NOMO-1 (cell line): ENCODE measurements around the gene MARCHF5.
"Not testable (repeated sequence)": the region's sequence is repeated elsewhere in the genome, so short reads cannot be mapped to it uniquely, and the experiment has no call there.

Experiments used
- DNase-seq, 2 experiments: peaks; one replicate each; lab custom pipeline; 2025; ENCODE audit not compliant: unreplicated experiment in 2 of 2; lab: John Stamatoyannopoulos, UW

The MARCHF5 gene

DNA sequence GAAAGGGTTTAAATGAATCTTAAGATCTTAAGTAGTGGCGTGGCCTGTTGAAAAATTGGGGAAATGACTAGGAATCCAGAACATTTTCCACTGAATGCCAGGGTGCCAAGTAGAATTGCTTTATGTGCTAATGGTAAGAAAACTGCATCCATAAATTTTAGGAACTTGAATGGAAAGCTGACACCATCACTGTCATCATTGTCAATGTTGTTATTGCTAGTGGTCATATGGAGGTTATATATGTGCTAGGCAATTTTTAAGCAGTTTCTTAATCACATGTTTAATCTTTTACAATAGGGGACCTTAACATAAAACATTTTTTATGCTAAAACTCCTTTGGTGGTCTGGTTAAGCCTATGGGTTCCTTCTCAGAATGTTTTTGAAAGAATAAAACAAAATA, 13.1 kb downstream of the MARCHF5 start:
- DNase-seq, result no peak

DNA sequence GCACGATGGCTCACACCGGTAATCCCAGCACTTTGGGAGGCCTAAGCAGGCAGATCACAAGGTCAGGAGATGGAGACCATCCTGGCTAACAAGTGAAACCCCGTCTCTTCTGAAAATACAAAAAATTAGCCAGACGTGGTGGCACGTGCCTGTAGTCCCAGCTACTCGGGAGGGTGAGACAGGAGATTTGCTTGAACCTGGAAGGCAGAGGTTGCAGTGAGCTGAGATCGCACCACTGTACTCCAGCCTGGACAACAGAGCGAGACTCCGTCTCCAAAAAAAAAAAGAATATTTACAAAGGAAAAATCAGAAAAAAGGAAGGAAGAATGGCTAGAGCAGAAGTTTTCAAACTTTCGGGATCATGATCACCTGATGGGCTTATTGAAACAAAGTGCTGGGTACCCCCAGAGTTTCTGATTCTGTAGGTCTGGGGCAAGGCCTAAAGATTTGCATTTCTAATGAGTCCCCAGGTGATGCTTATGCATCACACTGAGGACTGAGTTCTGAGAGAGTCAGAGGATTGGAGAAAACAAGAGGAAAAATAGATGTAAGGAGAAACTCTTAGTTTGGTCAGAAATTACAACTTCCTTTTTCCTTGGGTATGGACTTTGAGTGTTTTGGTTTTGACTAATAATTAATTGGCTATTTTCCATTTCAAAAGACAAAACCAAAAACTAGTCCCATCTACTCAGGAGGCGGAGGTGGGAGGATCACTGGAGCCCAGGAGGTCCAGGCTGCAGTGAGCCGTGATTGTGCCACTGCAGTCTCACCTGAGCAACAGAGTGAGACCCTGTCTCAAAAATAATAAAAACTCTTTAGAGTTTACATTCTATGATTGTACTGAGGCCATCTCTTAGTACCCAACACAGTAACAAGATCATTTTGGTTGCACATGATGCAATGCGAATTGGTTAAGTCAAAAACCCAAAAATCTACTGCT, 14.4 kb downstream of the MARCHF5 start:
- no peak for DNase-seq

DNA sequence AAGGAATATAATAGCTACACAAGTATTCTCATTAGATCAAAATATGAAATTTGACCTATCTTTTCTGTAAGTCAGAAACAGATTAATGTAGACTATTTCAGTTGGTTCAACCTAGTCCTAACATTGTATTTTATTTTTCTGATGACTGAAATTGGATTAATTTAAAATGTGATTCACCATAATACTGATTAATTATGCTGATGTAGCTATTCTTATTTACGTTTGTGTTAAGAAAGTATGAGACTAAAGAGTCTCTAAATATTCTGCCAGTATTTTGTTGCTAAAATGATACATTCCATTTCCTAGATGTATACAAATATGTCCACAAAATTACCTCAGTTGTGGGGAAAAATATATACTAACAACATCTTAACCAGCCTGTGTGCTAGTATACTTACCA, 18.3 kb downstream of the MARCHF5 start:
- DNase-seq, result no peak

DNA sequence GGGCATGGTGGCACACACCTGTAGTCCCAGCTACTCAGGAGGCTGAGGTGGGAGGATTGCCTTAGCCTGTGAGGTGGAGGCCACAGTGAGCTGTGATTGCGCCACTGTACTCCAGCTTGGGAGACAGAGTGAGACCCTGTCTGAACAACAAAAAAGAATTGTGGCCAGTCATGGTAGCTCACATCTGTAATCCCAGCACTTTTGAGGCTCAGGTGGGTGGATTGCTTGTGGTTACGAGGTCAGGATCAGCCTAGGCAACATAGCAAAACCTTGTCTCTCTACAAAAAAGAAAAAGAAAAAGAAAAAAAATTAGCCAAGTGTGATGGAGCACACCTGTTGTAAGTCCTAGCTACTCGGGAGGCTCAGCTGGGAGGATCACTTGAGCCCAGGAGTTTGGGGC, 22.8 kb downstream of the MARCHF5 start:
- no peak for DNase-seq

DNA sequence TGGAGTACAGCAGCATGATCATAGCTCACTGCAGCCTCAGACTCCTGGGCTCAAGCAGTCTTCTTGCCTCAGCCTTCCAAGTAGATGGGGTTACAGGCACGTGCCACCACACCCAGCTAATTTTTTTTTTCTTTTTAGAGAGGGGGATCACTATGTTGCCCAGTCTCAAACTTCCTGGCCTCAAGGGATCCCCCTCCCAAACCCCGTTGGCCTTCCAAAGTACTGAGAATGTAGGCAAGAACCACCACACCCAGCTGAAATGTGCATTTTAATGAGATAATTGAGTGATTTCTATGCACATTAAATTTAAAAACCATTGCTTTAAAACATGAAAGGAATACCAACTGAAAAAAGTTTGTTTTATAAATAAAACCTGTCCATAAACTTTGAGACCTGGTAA, 25.6 kb downstream of the MARCHF5 start:
- no peak for DNase-seq

DNA sequence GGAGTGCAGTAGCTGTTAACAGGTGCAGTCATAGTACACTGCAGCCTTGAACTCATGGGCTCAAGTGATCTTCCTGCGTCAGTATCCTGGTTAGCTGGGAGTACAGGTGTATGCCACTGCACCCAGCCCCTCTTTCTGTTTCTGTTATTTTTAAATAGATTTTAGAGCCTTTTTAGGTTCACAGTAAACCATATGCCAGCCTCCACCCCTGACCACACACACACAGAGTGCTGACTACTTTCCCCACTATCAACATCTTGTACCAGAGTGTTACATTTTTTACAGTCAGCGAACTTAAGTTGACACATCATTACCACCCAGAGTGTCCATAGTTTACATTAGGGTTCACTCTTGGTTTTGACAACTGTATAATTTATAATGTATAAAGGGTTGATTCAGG, 32.1 kb downstream of the MARCHF5 start:
- no peak for DNase-seq

DNA sequence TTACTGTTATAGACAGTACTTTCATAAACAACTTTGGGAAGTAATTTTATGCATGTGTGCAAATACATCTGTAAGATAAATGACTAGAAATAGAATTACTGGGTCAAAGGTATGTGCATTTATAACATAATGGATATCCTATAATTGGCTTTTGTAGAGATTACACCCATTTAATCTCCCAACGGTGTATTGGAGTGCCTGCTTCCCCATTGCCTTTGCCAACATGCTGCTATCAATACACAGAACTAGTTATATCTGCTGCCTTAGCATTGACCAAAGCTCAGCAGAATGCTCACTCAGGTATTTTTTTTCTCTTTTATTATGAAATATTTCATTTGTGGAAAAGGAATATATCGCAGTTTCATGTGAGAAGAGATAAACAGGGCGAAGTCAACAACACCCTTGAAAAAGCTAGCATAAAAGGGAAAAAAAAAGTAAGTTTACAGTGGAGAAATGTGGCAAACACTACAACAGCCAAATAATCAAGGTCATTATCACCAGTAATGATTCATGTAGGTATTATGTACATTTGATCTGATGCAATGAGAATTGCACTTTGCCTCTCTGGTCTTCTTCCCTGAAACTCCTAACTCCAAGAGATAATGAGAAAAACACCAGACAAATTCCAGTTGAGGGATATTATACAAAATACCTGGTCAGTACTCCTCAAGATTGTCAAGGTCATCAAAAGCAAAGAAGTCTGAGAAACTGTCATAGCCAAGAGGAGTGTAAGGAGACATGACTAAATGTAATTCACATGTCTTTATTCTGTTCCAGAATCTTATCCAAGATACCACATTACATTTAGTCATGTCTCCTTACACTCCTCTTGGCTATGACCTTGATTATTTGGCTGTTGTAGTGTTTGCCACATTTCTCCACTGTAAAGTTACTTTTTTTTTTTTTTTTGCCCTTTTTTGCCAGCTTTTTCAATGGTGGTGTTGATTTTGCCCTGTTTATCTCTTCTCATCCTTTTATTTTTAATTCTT, 36.8 kb downstream of the MARCHF5 start:
- DNase-seq, result no peak

DNA sequence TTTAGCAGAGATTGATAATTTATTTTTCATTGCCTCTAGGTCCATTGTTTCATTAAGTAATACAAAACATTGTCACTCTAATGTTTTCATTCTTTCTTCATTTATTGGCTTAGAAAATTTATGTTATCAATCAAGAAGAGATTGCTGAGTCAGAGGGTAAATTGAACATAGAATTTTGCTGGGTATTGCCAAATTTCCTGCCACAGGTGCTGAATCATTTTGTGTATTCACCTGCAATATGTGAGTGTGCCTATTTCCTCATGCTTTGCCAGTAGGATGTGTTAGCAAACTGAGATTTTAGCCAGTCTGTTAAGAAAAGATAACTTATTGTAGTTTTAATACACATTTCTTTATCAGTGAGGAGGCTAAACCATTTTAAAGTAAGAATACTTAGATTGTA, 38.0 kb downstream of the MARCHF5 start:
- DNase-seq, result no peak

DNA sequence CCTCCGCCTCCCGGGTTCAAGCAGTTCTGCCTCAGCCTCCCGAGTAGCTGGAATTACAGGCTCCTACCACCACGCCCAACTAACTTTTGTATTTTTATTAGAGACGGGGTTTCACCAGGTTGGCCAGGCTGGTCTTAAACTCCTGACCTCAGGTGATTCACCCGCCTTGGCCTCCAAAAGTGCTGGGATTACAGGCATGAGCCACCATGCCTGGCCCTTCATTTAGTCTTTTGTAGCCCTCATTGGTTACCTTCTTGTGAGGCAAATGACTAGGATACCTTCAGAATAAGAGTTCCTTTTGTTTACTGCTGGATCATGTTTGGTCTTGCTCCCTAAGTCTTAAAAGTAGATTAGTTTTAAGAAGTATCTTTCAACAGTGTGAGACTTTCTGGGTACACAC, 39.0 kb downstream of the MARCHF5 start:
- DNase-seq, result not testable (repeated sequence)

DNA sequence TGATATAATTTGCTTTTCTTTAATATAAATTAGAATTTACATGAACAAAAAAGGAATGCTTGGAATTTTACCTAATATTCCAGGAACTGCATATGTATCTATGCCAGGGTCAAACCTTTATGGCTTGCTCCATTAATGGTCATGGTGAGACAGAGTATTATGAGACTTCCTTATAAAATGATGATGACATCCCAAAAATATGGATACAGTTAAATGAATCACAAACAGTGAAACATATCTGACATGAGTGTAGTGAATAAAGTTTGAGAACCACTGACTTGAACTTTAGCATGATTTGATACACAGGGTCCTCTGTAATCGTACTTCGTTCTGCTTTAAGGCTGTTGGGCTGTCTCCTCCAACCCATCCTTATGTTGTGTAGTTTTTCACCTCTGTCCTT, 51.8 kb downstream of the MARCHF5 start:
- no peak for DNase-seq

DNA sequence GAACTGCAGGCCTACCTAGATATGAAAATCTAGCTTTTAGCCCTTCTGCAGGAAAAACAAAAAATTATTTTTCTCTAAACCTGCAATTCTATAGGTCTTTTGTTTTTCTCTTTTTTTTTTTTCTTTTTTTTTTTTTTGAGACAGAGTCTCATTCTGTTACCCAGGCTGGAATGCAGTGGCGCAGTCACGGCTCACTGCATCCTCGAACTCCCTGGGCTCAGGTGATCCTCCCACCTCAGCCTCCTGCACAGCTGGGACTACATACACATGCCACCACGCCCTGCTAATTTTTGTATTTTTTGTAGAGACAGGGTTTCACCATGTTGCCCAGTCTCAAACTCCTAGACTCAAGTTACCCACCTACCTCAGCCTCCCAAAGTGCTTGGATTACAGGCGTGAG, 54.6 kb downstream of the MARCHF5 start:
- not testable (repeated sequence) for DNase-seq

DNA sequence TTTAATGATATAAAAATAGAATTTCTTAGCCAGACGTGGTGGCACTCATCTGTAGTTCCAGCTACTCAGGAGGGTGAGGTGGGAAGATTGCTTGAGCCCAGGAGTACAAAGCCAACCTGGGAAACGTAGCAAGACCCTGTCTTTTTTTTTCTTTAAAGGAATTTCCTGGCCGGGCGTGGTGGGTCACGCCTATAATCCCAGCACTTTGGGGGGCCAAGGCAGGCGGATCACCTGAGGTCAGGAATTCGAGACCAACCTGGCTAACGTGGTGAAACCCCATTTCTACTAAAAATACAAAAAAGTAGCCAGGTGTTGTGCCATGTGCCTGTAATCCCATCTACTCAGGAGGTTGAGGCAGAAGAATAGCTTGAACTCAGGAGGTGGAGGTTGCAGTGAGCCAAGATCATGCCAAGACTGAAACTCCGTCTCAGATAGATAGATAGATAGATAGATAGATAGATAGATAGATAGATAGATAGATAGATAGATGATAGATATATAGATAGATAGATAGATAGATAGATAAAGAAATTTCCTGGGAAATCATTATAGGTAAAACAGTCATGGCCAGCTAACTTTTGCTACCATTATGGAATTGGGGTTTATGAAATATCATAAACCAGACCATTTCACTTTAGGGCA, 56.2 kb downstream of the MARCHF5 start:
- not testable (repeated sequence) for DNase-seq

DNA sequence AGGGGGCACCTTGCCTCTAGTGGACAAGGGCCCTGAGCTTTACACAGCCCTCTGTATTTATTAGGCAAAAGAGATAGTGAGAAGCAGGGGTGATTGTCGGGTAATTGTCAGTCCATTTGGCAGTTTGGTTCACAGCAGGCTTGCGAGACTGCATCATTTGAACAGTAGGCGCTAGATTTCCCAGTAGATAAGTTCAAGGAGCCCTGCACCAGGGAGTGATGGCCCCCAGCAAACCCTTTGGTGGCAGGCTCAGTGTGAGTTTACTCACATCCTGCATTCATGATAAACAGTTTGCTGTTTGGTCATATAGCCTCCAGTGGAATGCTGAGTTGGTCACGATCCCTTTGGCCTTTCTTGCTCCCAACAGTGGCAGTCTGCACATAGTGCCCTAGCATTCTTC, 59.4 kb downstream of the MARCHF5 start:
- no peak for DNase-seq

DNA sequence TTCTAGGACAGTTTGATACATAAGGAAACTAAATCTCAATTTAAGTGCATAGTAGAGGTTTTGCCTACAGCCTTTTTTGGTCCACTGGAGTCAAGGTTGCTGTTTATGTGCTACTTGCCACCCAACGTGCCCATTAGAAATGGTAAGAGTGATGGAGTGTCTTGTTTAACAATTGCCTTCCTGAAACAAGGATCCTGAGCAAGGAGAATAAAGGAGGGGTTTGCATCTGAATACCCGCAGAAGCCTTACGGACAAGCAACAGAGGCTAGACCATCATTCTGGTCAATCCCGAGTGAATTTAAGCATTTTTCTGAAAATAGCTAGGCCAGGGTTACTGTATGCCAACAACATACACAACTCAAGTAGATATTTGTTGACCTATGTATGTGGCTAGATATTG, 63.6 kb downstream of the MARCHF5 start:
- DNase-seq, result no peak

DNA sequence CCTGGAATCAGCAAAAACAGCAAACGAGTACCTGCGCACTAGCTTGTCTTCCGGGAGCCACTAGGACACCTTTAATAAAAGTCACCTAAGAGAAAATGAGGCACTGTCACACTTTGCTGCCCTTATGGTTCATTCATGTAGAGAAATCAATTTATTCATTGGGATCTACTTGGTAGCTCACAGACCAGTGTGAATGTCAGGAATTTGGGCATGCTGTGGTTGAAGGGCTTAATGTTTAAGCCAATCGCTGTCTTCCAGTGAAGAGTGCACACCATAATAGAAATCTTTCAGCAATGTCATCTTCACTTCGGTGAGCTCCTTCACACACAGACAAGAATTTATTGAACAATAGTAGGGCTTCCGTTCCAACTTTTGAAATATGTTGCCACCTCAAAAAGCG, 65.1 kb downstream of the MARCHF5 start:
- DNase-seq, result no peak

DNA sequence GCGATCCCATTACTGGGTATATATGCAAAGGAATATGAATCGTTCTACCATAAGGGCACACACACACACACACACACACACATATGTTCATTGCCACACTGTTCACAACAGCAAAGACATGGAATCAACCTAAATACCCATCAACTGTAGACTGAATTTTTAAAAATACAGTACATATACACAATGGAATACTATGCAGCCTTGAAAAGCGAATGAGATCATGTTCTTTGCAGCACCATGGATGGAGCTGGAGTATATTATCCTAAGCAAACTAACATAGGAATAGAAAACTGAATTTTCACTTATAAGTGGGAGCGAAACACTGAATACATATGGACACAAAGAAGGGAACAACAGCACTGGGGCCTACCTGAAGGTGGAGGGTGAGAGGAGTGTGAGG, 72.5 kb downstream of the MARCHF5 start:
- DNase-seq, result no peak

DNA sequence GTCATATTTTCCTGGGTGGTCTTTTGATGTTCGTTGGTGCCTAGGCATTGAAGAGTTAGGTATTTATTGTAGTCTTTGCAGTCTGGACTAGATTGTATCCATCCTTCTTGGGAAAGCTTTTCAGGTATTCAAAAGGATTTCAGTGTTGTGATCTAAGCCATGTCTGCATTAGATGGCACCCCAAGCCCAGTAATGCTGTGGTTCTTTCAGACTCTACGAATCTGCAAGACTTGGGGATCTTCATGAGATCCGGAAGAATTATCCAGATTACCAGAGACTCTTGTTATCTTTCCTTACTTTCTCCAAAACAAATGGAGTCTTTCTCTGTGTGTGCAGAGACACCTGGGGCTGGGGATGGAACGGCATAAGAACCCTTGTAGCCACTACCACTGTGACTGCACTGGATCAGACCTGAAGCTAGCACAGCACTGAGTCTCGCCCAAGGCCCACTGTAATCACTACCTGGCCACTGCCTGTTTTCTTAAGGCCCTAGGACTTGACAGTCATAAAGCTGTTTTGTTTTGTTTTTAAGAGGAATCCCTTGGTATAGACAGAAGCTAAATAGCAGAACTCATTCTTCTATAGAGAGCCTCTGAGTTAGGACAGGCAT, 75.5 kb downstream of the MARCHF5 start:
- no peak for DNase-seq

DNA sequence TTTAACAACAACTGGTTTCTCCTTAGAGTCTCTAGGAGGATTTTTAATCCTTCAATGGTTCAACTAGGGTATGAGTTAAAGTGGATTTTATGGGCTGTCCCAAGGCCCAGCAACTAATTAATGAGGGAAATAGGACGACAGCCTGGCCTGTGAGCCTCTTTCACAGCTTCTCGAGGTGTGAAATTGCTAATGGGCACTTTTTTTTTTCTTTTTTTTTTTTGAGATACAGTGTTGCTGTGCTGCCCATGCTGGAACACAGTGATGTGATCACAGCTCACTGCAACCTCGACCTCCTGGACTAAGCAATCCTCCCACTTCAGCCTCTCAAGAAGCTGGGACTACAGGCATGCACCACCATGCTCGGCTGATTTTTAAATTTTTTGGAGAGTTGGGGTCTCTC, 87.0 kb downstream of the MARCHF5 start:
- no peak for DNase-seq

DNA sequence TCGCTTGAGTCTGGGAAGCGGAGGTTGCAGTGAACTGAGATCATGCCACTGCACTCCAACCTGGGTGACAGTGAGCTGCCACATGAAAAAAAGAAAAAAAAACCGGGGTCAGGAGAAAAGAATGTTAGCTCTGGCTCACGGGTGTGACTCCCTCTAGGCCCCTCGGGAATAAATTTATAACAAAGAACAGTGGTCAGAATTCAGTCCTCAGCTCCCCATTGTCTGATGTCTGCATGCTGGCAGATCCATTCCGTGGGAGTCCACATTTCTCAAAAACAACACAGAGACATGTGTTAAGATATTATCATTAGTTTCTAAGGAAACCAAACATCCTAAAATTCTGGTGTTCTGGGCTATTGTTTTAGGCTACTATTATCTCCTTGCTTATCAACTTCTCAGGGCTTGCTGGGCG, 90.6 kb downstream of the MARCHF5 start:
- DNase-seq, result no peak

DNA sequence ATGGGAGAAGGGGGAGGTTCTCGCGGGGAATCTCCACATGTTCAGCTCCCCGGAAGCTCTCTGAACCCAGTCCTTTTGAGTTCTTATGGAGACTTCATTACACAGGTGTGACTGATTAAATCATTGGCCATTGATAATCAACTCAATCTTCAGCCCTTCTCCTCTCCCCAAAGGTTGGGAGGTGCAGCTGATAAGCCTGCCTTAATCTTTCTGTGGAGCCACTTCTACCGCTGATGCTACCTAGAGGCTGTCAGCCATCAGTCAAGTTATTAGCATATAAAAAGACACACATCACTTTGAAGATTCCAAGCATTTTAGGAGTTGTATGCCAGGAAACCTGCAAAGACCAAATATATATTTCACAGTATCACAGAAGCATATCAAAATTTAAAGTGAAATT, 91.7 kb downstream of the MARCHF5 start:
- DNase-seq, result no peak

DNA sequence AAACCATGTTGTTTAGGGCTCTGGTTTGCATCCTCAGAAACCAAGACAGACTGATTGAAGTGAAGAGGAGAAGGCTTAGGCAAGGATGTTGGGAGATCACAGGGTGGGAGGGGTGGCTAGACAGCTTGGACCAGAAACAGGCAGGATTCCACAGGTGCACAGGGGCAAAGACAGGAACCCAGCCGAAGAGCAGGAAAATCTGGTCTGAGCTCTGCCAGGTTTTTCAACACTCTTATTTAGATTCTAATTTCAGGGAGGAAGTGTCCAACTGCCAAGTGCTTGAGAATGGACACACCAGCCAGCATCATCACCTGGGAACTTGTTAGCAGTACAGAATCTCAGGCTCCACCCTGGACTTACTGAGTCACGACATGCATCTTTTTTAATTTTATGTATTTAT, 93.8 kb downstream of the MARCHF5 start:
- DNase-seq, result no peak
